Lung (tissue), 16 donors: ENCODE measurements around the gene MDFI. TPM values are rescaled to one million over a fixed set of nuclear protein-coding genes. Genes with fewer than 3 reads are reported as not detected.

Experiments used
- ATAC-seq: fragments of 200-7000 bp; cut with Tn5 transposase; one replicate; pipeline ENCODE4 v1.9.1; 2020; ENCODE audit warnings: moderate number of reproducible peaks; ENCODE audit not compliant: insufficient read depth, low FRiP score
- DNase-seq, 3 donors: peaks; one replicate each; pipeline ENCODE4 v3.0.0-alpha.2; 2013 to 2017
- H3K27ac ChIP-seq, 2 donors: one replicate each; pipeline ENCODE4 v1.5.1; 2013; ENCODE audit warnings: mild to moderate bottlenecking in 2 of 2, moderate library complexity in 2 of 2, control low read depth in 1 of 2, inconsistent platforms in 1 of 2, low read depth in 1 of 2, low read length in 1 of 2
- H3K27me3 ChIP-seq, 3 donors: one replicate each; pipeline ENCODE4 v1.5.1; 2013; ENCODE audit warnings: low read length in 2 of 3; ENCODE audit not compliant: control insufficient read depth in 3 of 3, insufficient read depth in 3 of 3
- H3K36me3 ChIP-seq, 4 donors: one replicate each; pipeline ENCODE4 v1.5.1; 2013; ENCODE audit warnings: low read length in 4 of 4, mild to moderate bottlenecking in 1 of 4, moderate library complexity in 1 of 4; ENCODE audit not compliant: control insufficient read depth in 4 of 4, insufficient read depth in 4 of 4
- H3K4me1 ChIP-seq, 5 donors: one replicate each; pipeline ENCODE4 v1.5.1; 2013; ENCODE audit warnings: low read length in 5 of 5, mild to moderate bottlenecking in 2 of 5, moderate library complexity in 1 of 5; ENCODE audit not compliant: control insufficient read depth in 5 of 5, insufficient read depth in 5 of 5
- H3K4me3 ChIP-seq: one replicate; pipeline ENCODE4 v1.5.1; 2013; ENCODE audit warnings: mild to moderate bottlenecking, control low read depth, moderate library complexity
- H3K9ac ChIP-seq, 2 donors: one replicate each; pipeline ENCODE4 v1.5.1; 2013; ENCODE audit warnings: low read length in 2 of 2, control low read depth in 1 of 2; ENCODE audit not compliant: insufficient read depth in 1 of 2
- H3K9me3 ChIP-seq, 4 donors: one replicate each; pipeline ENCODE4 v1.5.1; 2013; ENCODE audit warnings: low read length in 3 of 4, mild to moderate bottlenecking in 1 of 4, moderate library complexity in 1 of 4; ENCODE audit not compliant: control insufficient read depth in 4 of 4, insufficient read depth in 3 of 4
- CTCF ChIP-seq: IDR thresholded peaks from 2 replicates; pipeline ENCODE4 v1.5.1; 2012; ENCODE audit warnings: mild to moderate bottlenecking; ENCODE audit errors: control extremely low read depth, extremely low read depth
- WGBS, 2 donors: extraction: QIAGEN DNeasy Blood & Tissue Kit; methylation state at CpG; one replicate each; pipeline ENCODE4 v1.1.7; 2013; 5-methylcytosine and 5-hydroxymethylcytosine counted together
- long read RNA-seq, 5 donors: transcript quantifications; one replicate each; lab custom pipeline, GENCODE V29; 2026
- polyA plus RNA-seq, 2 donors: library from polyadenylated mRNA; stranded (reverse); fragments of 200-250 nt; gene quantifications; one replicate each; pipeline ENCODE4 v1.2.1, GENCODE V29; 2013
- total RNA-seq, 2 donors: library from RNA; depleted of rRNA in 1 of 2; stranded (reverse); fragments of >200 nt in 1 of 2; gene quantifications; one replicate each; pipeline ENCODE4 v1.2.1, GENCODE V29; 2014 to 2021
- donor health status: control.
- donor health status: control.
- donor health status: Bipolar disorder and iron deficiency.
- donor health status: healthy.
- donor health status: DM: yes; HTN: yes; CAD: no.

Gene MDFI, protein sequence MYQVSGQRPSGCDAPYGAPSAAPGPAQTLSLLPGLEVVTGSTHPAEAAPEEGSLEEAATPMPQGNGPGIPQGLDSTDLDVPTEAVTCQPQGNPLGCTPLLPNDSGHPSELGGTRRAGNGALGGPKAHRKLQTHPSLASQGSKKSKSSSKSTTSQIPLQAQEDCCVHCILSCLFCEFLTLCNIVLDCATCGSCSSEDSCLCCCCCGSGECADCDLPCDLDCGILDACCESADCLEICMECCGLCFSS
- total RNA-seq (10 to 100 TPM; 22.1 to 36.4 TPM), polyA plus RNA-seq (10 to 100 TPM; 16.4 to 21.8 TPM)
- long read RNA-seq, donor 1, transcript MDFI-204 (6 exons, 1,183 nt) = minor isoform, 7 of 100 reads
- long read RNA-seq, donor 1, transcript MDFI-201 (5 exons, 1,629 nt) = major isoform, 49 of 100 reads
- long read RNA-seq, donor 1, partial matches to known transcripts = 28 of 100 reads
- long read RNA-seq, donor 1, other reads (novel, unspliced or antisense) = 8 of 100 reads
- long read RNA-seq, donor 2, transcript MDFI-201 (5 exons, 1,629 nt) = major isoform, 15 of 52 reads
- long read RNA-seq, donor 2, partial matches to known transcripts = 24 of 52 reads
- long read RNA-seq, donor 2, other reads (novel, unspliced or antisense) = 5 of 52 reads
- long read RNA-seq, donor 3, transcript MDFI-201 (5 exons, 1,629 nt) = major isoform, 20 of 88 reads
- long read RNA-seq, donor 3, partial matches to known transcripts = 57 of 88 reads
- long read RNA-seq, donor 3, other reads (novel, unspliced or antisense) = 6 of 88 reads
- long read RNA-seq, donor 4, transcript MDFI-204 (6 exons, 1,183 nt) = minor isoform, 5 of 65 reads
- long read RNA-seq, donor 4, transcript MDFI-201 (5 exons, 1,629 nt) = major isoform, 15 of 65 reads
- long read RNA-seq, donor 4, partial matches to known transcripts = 24 of 65 reads
- long read RNA-seq, donor 4, other reads (novel, unspliced or antisense) = 11 of 65 reads
- long read RNA-seq, donor 5, transcript MDFI-201 (5 exons, 1,629 nt) = major isoform, 46 of 108 reads
- long read RNA-seq, donor 5, transcript MDFI-209 (2 exons, 549 nt) = minor isoform, 5 of 108 reads
- long read RNA-seq, donor 5, transcript MDFI-204 (6 exons, 1,183 nt) = minor isoform, 13 of 108 reads
- long read RNA-seq, donor 5, transcript MDFI-202 (4 exons, 809 nt) = minor isoform, 7 of 108 reads
- long read RNA-seq, donor 5, partial matches to known transcripts = 19 of 108 reads
- long read RNA-seq, donor 5, other reads (novel, unspliced or antisense) = 17 of 108 reads

- TF ChIP-seq CTCF = no peak
- Histone ChIP-seq H3K9ac (peak within 1 kb of the TSS; percentile 8 to 42), H3K4me1 (peaks cover 0 to 76% (median 42%) of the 10 kb centered on the region in 5 donors), H3K36me3 (peaks cover 0 to 16% (median 2%) of the 10 kb centered on the region in 4 donors), H3K9me3 (no peaks in the 10 kb centered on the region), H3K27me3 (no peaks in the 10 kb centered on the region), H3K4me3 (peak within 1 kb of the TSS; percentile 26), H3K27ac (peak within 1 kb of the TSS in 1 of 2 donors; percentile 63)
- ATAC-seq = peak; percentile 2
- 1 to 3% methylated on average over 83 to 86 of the region's 86 CpGs for WGBS, 2 donors
- DNase-seq = peak; percentile 93 to 97 (median 93)
Observed at GRCh38 chr6:41638002-41638934, at the start of gene MDFI. Gene MDFI, plus strand, starts transcription at chr6:41638468. Its CDS starts 282 bp downstream, at chr6:41638750.

GRCh38 chr6:41589223-41589622 lies 49.0 kb upstream of the MDFI start:
- Histone ChIP-seq H3K9me3 (no peaks in the 10 kb centered on the region), H3K9ac (no peak overlapping the region), H3K4me1 (peaks cover 0 to 14% (median 0%) of the 10 kb centered on the region in 5 donors), H3K4me3 (no peak overlapping the region), H3K27me3 (no peaks in the 10 kb centered on the region), H3K36me3 (peaks cover 0 to 51% (median 10%) of the 10 kb centered on the region in 4 donors), H3K27ac (no peak overlapping the region)
- 87 to 91% methylated on average over 4 of the region's 4 CpGs for WGBS, 2 donors
- no peak for TF ChIP-seq CTCF
- DNase-seq (no peak), ATAC-seq (no peak)
